GM12875 (cell line): ENCODE data around the gene ASGR1.
"Not testable (repeated sequence)": the region's sequence is repeated elsewhere in the genome, so short reads cannot be mapped to it uniquely, and the experiment has no call there.

ENCODE experiments used
- H3K4me3 ChIP-seq: one replicate; pipeline ENCODE4 v1.5.1; 2011; ENCODE audit warnings: low read depth, low read length, control low read depth
- CTCF ChIP-seq: IDR thresholded peaks from 2 replicates; pipeline ENCODE4 v1.5.1; 2011; ENCODE audit warnings: low read depth, mild to moderate bottlenecking, control low read depth, inconsistent platforms, low read length, moderate library complexity, borderline replicate concordance; ENCODE audit not compliant: insufficient read depth

Gene ASGR1

GRCh38 chr17:7184091-7184488, 4.9 kb upstream of the ASGR1 start:
- no peak overlapping the region for H3K4me3 ChIP-seq
- no peak for TF ChIP-seq CTCF

GRCh38 chr17:7183433-7184090, 4.4 kb upstream of the ASGR1 start:
- no peak for TF ChIP-seq CTCF
- H3K4me3 ChIP-seq = no peak overlapping the region

GRCh38 chr17:7182101-7182500, 2.9 kb upstream of the ASGR1 start:
- not testable (repeated sequence) for H3K4me3 ChIP-seq

GRCh38 chr17:7178973-7179316, 225 bp downstream of the ASGR1 start:
- H3K4me3 ChIP-seq = no peak overlapping the region
- TF ChIP-seq CTCF = no peak

GRCh38 chr17:7177954-7178477, 1.2 kb downstream of the ASGR1 start:
- no peak overlapping the region for H3K4me3 ChIP-seq
- no peak for TF ChIP-seq CTCF

GRCh38 chr17:7177191-7177953, 1.8 kb downstream of the ASGR1 start:
- peak; percentile 92 for TF ChIP-seq CTCF
- no peak overlapping the region for H3K4me3 ChIP-seq

- TF ChIP-seq CTCF = no peak
- no peak overlapping the region for H3K4me3 ChIP-seq
Measured at GRCh38 chr17:7176841-7177190, 2.4 kb downstream of the ASGR1 start.
